AG08395 (cell line): ENCODE results near the gene OPCML.

ENCODE experiments used
- DNase-seq: peaks from one replicate; pipeline ENCODE4 v3.0.0; 2012; ENCODE audit warnings: mixed read lengths, low spot score

The OPCML gene

GRCh38 chr11:133133050-133133449 is 399.3 kb downstream of the OPCML start:
- peak; percentile 19 for DNase-seq

DNA sequence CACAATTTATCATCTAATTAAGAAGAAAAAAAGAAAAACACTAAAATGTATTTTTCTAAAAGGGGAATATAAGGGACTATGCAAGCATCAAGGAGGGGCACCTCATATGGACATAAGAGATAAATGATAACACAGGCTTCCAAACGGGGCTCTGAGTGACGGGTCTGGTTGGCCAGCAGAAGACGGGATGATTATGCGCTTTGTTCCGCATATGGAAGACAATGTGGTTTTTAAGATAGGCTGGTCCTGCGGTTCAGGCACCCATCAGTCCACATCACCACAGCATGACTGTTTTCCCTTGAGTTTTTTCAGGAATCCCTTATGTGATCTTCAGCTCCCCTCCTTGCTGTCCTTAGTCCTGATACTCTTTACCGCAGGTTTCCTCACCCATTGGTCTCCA is 404.6 kb downstream of the OPCML start:
- no peak for DNase-seq

DNA sequence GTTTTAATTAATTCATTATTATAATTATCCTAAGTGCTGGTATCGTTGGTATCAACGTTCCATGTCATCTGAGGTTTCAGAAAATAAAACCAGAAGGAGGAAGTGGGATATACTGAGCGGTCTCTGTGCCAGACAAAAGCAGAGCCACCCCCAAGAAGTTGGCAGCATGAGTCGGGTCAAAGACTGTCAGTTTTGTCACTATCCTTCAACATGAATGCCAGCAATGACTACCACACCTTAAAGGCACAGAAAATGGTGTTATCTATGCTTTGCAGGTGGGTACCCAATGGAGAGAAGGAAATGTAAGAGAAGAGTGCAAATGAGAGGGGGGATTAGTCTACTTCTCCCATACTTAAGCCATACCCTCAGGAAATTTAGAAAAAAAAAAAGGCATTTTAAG is 408.5 kb downstream of the OPCML start:
- DNase-seq, result no peak

GRCh38 chr11:133123366-133123765 is 408.9 kb downstream of the OPCML start:
- no peak for DNase-seq

DNA sequence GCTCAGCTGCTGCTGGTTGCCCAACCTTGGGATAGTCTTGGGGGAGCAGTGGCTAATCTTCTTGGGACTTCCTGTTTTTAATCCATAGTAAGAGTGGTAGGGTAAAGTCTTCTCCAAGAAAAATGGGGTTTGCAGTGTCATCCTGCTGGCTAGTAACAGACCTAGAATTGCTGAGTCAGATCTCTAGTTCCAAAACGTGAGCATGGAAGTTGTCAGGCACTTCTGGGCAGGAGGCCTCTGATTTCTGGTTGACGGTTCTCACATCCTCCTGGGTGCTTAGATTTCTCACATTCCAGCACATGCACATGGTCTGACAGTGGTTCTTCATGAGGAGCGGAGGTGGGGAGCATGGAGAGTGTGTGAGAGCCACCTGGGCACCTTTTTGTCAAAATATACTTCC is 410.0 kb downstream of the OPCML start:
- no peak for DNase-seq

DNA sequence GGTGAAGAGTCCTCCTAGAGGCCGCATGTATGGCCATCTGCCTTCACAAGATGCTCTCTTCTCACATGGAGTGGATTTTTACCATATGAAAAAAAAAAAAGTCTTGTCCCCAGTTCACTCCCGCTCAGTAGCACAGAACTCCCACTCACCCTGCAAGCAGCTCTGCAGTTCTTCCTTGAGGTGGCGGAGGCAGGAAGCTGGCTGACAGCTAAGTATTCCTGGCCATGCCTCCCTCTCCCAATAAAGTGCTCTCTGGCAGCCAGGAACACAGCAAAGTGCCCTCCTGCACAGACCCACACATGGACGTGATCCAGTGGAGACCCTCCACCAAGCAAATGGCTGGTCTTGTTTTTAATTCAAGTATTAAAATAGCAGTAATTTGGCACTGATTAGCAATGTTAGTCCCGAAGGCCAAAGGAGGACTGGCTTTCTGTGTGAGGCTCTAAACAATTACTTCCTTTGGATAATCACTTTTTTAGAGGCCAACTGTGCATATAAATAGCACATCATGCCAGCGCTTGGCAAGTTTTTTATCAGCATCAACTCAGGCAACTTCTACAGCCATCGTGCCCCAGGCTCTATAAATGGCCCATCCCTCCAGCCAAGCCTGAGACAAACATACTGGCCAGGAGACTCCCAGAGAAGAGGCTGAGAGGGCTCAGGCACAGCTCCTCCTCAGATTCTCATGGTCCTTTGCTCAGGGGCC is 413.6 kb downstream of the OPCML start:
- DNase-seq, result no peak

DNA sequence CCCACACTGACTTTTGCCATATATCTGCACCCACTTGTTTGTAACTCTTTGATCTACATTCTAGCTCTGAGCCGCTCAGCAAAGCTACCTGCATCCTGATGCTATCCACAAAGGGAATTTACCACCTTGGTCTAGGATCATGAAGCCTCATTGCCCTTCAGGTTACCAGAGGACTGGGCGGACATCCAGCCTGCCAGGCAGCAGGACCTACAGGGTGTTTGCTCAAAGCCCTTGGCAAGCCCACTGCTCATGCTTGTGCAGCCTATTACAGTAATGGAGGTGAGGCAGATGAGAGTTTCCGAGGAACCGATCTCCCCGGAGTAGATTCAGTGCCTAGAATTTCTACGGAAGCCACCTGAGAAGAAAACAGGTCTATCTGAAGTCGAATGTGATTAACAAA is 417.2 kb downstream of the OPCML start:
- no peak for DNase-seq

DNA sequence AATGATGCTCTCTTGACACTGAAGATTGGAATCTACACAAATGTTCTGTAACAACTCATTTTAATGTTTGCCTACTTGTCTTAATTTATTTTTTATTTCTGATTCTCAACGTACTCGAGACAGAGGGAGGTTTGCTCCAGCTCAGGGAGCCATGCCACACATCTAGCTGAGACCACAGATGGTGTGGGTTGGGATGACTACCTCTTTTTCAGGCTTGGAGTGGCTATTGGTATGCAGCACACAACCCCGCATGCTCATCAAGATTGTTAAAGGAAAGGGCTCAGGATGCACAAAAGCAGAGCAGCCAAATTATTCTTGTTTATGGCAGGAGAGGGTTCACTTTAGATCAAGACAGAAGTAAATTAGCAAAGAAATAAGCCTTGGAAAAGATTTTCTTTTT is 424.5 kb downstream of the OPCML start:
- no peak for DNase-seq

- DNase-seq, result no peak
Measured at GRCh38 chr11:133107136-133107535, 425.2 kb downstream of the OPCML start.

GRCh38 chr11:133106417-133106816 is 425.9 kb downstream of the OPCML start:
- no peak for DNase-seq

- DNase-seq, result no peak
Measured at GRCh38 chr11:133104009-133104744, 428.1 kb downstream of the OPCML start.

- DNase-seq, result no peak
Measured at GRCh38 chr11:133096981-133097380, 435.3 kb downstream of the OPCML start.

DNA sequence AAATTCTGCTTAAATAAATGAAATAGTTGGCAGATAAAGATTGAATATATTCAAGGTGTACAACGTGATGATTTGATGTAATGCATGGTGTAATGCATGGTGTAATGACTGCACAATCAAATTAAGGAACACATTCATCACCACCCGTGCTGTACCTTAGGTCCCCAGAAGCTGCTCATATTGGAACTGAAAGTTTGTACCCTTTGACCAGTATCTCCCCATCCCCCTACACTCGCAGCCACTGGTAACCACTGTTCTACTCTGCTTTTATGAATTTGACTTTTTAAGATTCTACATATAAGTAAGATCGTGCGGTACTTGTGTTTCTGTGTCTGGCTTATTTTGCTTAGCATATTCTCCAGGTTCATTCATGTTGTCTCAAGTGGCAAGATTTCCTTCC is 445.8 kb downstream of the OPCML start:
- DNase-seq, result no peak

- DNase-seq, result peak; percentile 88
Measured at GRCh38 chr11:133082841-133083488, 449.3 kb downstream of the OPCML start.

DNA sequence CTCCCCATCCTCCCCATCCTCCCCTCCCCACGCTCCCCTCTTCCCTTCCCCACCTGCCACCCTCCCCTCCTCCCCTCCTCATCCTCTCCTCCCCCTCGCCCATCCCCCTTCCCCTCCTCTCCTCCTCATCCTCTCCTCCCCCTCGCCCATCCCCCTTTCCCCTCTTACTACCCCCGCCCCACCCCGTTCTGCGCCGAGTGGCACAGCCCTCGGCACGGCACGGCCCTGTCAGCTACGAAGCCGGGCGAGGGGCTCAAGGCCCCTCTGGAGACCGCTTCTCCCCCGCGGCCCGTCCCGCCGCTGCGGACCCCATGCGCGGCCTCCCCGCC is 449.9 kb downstream of the OPCML start:
- DNase-seq, result no peak

DNA sequence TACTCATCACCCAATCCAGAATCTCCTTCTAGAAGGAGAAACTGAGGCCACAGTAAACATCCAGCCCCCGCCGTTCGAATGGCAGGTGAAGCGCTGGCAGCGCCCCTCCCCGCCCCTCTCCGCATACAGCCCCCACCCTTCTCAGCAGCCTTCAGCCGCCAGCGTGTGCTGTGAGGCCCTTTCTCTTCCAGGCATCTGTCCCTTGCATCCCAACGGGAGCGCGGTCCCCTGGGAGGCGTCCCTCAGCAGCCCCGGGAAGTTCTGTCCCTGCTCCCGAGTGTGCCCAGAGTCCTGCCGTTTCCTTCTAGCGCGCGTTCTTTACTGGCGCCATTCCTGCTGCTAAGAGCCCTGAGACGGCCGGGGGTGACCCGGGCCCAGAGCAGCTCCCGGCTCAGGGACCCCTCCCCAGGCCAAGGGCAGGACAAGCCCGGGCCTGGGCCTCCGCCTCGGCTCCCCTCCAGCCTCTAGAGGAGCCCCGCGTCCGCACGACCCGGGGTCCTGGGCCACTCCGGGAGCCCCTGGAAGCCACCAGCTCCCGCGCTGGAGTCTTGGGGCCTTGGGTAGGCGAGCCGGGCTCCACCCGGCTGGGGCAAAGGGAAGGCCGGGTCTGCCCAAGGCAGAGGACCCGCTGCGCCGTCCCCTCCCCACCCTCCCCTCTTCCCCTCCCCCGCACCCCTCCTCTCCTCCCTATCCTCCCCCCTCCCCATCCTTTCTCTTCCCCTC is 450.4 kb downstream of the OPCML start:
- no peak for DNase-seq

DNA sequence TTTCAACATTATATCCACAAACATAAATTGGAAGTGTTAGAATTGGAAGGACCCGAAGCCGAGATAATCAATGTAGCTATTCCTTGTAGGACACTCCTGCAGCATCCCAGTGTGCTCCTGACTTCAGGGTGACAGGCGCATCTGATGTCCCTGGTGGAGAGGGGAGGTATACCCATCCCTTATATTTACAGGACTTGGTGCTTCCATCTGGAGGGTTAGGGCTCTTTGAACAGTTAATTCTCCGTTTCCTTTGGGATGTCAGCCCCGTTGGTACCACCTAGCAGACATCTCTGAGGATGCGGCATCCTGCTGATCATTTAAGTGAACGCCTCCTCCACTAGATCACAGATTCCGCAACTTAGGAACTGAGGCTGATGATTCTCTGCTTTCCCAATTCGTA is 451.3 kb downstream of the OPCML start:
- DNase-seq, result no peak

GRCh38 chr11:133078591-133079404 is 453.5 kb downstream of the OPCML start:
- DNase-seq, result peak; percentile 64

DNA sequence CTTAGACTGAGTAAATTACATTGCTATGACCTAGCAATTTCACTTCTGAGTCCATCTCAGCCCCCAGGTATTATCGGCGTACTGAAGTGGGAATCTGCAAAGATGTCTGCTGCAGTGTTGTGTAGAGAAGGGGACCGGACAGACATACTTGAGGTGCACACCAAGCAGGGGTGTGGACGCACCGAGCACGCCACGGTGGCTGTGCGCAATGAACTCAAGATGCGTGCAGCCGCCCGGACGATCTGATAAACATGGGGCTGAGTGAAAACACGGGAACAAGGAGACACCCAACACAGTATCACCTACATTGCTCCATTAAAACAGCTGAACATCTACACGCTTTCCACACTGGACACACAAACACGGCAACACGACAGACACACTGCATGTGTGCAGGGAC is 454.3 kb downstream of the OPCML start:
- DNase-seq, result no peak

DNA sequence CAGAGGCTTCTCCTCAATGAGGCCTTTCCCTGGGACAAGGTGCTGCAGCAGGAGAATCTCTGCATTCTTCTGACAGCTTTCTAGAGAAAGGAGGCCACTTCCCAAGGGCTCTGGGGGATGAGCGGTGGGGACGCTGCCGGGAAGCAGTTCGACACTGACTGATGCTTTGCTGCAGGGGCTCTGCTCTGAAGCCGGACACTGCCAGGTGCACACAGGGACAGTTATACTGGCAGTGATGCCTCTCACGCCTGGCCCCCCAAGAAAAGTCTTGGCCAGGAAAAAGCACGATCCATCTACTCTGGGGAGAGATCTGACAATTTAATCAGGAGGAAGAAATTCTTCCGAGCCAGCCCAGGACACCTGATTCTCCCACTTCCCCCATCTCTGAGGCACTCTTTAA is 456.9 kb downstream of the OPCML start:
- no peak for DNase-seq

- DNase-seq, result no peak
Measured at GRCh38 chr11:133072858-133073582, 459.3 kb downstream of the OPCML start.
